A673 (cell line): ENCODE measurements around the gene LDB2. TPM values are rescaled to one million over a fixed set of nuclear protein-coding genes. Genes with fewer than 3 reads are reported as not detected.

Experiments used
- BruUV-seq: library from RNA; stranded (reverse); fragments of 400-500 nt; replicated peaks from 2 replicates; lab custom pipeline; 2021; lab: Mats Ljungman, UMichigan
- CTCF ChIA-PET: fragments of 300-600 bp; sonication (Branson Sonifier 250); formaldehyde crosslinking; loops from one replicate; lab custom pipeline; 2022; ENCODE audit warnings: antibody characterized with exemption; lab: Charles Lee
- POLR2A ChIA-PET: fragments of 300-600 bp; sonication (Branson Sonifier 250); formaldehyde crosslinking; loops from one replicate; lab custom pipeline; 2022; ENCODE audit warnings: antibody characterized with exemption; ENCODE audit not compliant: low non-redundant PET; lab: Charles Lee
- DNase-seq: peaks from one replicate; pipeline ENCODE4 v3.0.0-alpha.2; 2015; ENCODE audit warnings: low spot score
- H3K27ac ChIP-seq: fragments of 200-600 bp; sonication (generic); 2 replicates; pipeline ENCODE4 v1.5.1; 2016; ENCODE audit warnings: mixed run types, low read depth, mild to moderate bottlenecking, mixed read lengths, antibody characterized with exemption, low read length; ENCODE audit not compliant: poor library complexity, severe bottlenecking
- H3K27me3 ChIP-seq: fragments of 200-600 bp; sonication (generic); replicated peaks from 2 replicates; pipeline ENCODE4 v1.6.1; 2017; ENCODE audit warnings: mixed run types, low read depth, mild to moderate bottlenecking, mixed read lengths, antibody characterized with exemption, low read length; ENCODE audit not compliant: insufficient read depth, poor library complexity
- H3K36me3 ChIP-seq: fragments of 200-600 bp; sonication (generic); 2 replicates; pipeline ENCODE4 v1.6.1; 2016; ENCODE audit warnings: mixed run types, mild to moderate bottlenecking, mixed read lengths, antibody characterized with exemption, low read length; ENCODE audit not compliant: insufficient read depth, poor library complexity, severe bottlenecking
- H3K4me1 ChIP-seq: fragments of 200-600 bp; sonication (generic); 2 replicates; pipeline ENCODE4 v1.6.1; 2017; ENCODE audit warnings: mixed run types, mild to moderate bottlenecking, mixed read lengths, antibody characterized with exemption, low read length; ENCODE audit not compliant: insufficient read depth, poor library complexity, severe bottlenecking
- H3K4me3 ChIP-seq: fragments of 200-600 bp; sonication (generic); 2 replicates; pipeline ENCODE4 v1.5.1; 2016; ENCODE audit warnings: low read depth, mixed run types, mild to moderate bottlenecking, mixed read lengths, low read length; ENCODE audit not compliant: poor library complexity, severe bottlenecking
- H3K9me3 ChIP-seq: fragments of 200-600 bp; sonication (generic); 2 replicates; pipeline ENCODE4 v1.6.1; 2016; ENCODE audit warnings: mixed run types, low read depth, mild to moderate bottlenecking, mixed read lengths, antibody characterized with exemption, low read length; ENCODE audit not compliant: poor library complexity, severe bottlenecking
- EZH2 ChIP-seq: fragments of 200-600 bp; sonication (generic); IDR thresholded peaks from 2 replicates; pipeline ENCODE4 v1.6.1; 2017; ENCODE audit warnings: borderline replicate concordance, low read depth, mild to moderate bottlenecking, mixed read lengths, antibody characterized with exemption, low read length; ENCODE audit not compliant: poor library complexity, severe bottlenecking
- intact Hi-C: fragments of 100-400 bp; cut with micrococcal nuclease; formaldehyde crosslinking; loops from one replicate; pipeline ENCODE4 v1.10.0; 2022; ENCODE audit not compliant: unreplicated experiment
- total RNA-seq: library from RNA; stranded (reverse); gene quantifications from 2 replicates; pipeline ENCODE4 v1.2.3, GENCODE V29; 2021
- TF ChIP-seq, protein P1 (sequence below): fragments of 300-800, 200-600 bp; sonication (generic); conservative IDR thresholded peaks from 2 replicates; pipeline ENCODE4 v1.5.1; 2017; ENCODE audit warnings: low read depth, mild to moderate bottlenecking, antibody characterized with exemption, low read length, moderate library complexity, mixed read lengths

Gene LDB2
- total RNA-seq, 1 experiment from 2014 or later: 47.4 TPM

- ChIA-PET POLR2A (no interaction called here), CTCF (no interaction called here)
- intact Hi-C loops: no loop called here
- no TSS peak for BruUV-seq
- Histone ChIP-seq H3K4me3 (no peak overlapping the region), H3K27me3 (no peaks in the 10 kb centered on the region), H3K4me1 (no peaks in the 10 kb centered on the region), H3K36me3 (peaks cover 12% of the 10 kb centered on the region), H3K27ac (no peak overlapping the region), H3K9me3 (no peaks in the 10 kb centered on the region)
- TF ChIP-seq, protein P1, sequence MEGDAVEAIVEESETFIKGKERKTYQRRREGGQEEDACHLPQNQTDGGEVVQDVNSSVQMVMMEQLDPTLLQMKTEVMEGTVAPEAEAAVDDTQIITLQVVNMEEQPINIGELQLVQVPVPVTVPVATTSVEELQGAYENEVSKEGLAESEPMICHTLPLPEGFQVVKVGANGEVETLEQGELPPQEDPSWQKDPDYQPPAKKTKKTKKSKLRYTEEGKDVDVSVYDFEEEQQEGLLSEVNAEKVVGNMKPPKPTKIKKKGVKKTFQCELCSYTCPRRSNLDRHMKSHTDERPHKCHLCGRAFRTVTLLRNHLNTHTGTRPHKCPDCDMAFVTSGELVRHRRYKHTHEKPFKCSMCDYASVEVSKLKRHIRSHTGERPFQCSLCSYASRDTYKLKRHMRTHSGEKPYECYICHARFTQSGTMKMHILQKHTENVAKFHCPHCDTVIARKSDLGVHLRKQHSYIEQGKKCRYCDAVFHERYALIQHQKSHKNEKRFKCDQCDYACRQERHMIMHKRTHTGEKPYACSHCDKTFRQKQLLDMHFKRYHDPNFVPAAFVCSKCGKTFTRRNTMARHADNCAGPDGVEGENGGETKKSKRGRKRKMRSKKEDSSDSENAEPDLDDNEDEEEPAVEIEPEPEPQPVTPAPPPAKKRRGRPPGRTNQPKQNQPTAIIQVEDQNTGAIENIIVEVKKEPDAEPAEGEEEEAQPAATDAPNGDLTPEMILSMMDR: no peak
- no peak for TF ChIP-seq EZH2
- DNase-seq: no peak
Measured at GRCh38 chr4:16503421-16504100, 394.9 kb downstream of the LDB2 start.

DNA sequence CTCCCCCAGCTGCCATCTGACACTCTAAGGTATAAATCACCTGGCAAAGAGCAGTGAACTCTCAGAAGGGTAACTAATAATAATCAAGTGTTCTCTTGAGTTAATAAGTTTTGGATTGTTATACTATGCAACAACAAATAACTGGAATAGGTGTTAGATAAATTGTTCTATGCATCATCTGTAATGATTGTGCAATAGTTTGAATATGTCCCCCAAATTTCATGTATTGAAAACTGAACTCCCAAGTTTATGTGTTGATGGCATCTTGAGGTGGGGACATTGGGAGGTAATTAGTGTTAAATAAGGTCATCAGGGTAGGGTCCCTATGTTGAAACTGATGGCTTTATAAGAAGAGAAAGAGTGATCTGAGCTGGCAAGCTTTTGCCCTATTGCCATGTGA, 399.5 kb downstream of the LDB2 start:
- no peak for TF ChIP-seq EZH2
- ChIA-PET CTCF (no interaction called here), POLR2A (no interaction called here)
- no peaks in the 10 kb centered on the region for H3K27me3 ChIP-seq
- BruUV-seq: no TSS peak
- no peak overlapping the region for H3K4me3 ChIP-seq
- peaks cover 7% of the 10 kb centered on the region for H3K36me3 ChIP-seq
- no peaks in the 10 kb centered on the region for H3K9me3 ChIP-seq
- H3K4me1 ChIP-seq: no peaks in the 10 kb centered on the region
- H3K27ac ChIP-seq: no peak overlapping the region
- intact Hi-C loops: no loop called here
- no peak for DNase-seq

GRCh38 chr4:16496501-16496900, 401.9 kb downstream of the LDB2 start:
- Histone ChIP-seq H3K4me1 (no peaks in the 10 kb centered on the region), H3K9me3 (no peaks in the 10 kb centered on the region), H3K27ac (no peak overlapping the region), H3K36me3 (peaks cover 4% of the 10 kb centered on the region), H3K27me3 (no peaks in the 10 kb centered on the region), H3K4me3 (no peak overlapping the region)
- ChIA-PET POLR2A (no interaction called here), CTCF (no interaction called here)
- intact Hi-C loops: no loop called here
- BruUV-seq: no TSS peak
- no peak for TF ChIP-seq EZH2
- TF ChIP-seq, protein P1: no peak
- DNase-seq: peak; percentile 49

DNA sequence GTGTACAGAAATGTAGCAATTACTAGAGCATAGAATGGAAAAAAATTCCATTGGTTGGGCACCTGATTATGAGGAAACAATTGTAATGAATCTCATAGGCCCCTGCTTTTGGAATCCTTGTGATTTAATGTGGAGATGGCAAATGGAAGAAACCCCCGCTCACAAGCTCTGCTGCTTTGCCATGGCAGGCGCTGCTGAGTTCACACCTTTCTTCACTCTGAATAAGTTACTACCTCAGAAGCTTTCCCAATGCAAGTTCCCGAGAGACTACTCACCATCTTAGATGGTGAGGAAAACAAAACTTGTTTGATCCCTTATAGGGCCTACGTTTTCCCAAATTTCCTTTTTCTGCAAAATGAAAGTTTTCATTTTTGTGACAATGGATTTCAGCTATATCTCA, 405.6 kb downstream of the LDB2 start:
- no peaks in the 10 kb centered on the region for H3K36me3 ChIP-seq
- no TSS peak for BruUV-seq
- H3K9me3 ChIP-seq: no peaks in the 10 kb centered on the region
- CTCF ChIA-PET: no interaction called here
- DNase-seq: no peak
- POLR2A ChIA-PET: no interaction called here
- TF ChIP-seq, protein P1: no peak
- no peak for TF ChIP-seq EZH2
- H3K27me3 ChIP-seq: no peaks in the 10 kb centered on the region
- intact Hi-C loops: no loop called here
- no peak overlapping the region for H3K4me3 ChIP-seq
- H3K27ac ChIP-seq: no peak overlapping the region
- H3K4me1 ChIP-seq: no peaks in the 10 kb centered on the region
